CD4-positive, alpha-beta T cell treated with Interleukin-15 for 4 hours (primary cell): ENCODE results near the gene SLITRK2.

Experiments
- DNase-seq: peaks from one replicate; pipeline ENCODE4 v3.0.0-alpha.2; 2020; ENCODE audit warnings: low spot score

Gene SLITRK2, protein sequence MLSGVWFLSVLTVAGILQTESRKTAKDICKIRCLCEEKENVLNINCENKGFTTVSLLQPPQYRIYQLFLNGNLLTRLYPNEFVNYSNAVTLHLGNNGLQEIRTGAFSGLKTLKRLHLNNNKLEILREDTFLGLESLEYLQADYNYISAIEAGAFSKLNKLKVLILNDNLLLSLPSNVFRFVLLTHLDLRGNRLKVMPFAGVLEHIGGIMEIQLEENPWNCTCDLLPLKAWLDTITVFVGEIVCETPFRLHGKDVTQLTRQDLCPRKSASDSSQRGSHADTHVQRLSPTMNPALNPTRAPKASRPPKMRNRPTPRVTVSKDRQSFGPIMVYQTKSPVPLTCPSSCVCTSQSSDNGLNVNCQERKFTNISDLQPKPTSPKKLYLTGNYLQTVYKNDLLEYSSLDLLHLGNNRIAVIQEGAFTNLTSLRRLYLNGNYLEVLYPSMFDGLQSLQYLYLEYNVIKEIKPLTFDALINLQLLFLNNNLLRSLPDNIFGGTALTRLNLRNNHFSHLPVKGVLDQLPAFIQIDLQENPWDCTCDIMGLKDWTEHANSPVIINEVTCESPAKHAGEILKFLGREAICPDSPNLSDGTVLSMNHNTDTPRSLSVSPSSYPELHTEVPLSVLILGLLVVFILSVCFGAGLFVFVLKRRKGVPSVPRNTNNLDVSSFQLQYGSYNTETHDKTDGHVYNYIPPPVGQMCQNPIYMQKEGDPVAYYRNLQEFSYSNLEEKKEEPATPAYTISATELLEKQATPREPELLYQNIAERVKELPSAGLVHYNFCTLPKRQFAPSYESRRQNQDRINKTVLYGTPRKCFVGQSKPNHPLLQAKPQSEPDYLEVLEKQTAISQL

DNA sequence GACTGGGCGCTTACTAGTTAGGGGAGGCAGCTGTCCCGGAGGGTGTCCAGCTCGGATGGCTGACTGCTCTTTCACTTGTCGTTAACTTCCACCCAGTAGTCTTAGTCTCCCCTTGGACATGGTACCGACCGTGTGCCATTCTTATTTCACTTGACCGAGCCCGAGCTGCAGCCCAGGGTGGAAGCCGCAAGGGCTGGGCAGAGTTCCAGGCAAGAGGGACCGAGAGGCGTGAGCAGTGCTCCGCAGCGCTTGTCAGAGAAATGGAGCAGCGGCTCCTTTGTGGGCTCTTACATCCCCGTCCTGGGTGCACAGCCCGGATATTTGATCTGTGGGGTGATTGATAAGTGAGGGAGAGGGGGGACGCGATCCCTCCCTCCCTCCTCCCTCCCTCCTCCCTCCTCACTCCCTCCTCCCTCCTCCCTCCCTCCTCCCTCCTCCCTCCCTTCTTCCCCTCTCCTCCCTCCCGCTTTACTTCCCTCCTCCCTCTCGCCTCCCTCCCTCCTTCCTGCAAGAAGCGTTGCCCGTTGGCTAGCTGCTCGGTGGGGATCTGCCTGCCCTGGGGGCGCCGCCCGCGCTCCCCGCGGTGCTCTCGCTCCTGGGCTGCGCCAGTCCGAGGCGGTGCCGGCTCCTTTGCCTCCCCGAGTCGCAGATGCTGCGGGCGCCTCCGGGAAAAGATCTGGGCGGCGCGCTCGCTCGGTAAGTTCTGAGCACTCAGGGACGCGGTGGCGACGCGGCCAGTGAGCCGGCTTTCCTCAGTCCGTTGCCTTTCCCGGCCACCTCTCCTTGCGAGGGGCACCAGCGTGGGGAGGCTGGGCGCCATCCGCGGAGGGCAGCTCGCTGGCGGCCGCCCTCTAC lies at the start of gene SLITRK2:
TSS of gene SLITRK2 (plus strand) at position 499 of the 855 bp plus-strand sequence. CDS start 4,597 bp downstream, outside the sequence.
- DNase-seq = no peak

DNA sequence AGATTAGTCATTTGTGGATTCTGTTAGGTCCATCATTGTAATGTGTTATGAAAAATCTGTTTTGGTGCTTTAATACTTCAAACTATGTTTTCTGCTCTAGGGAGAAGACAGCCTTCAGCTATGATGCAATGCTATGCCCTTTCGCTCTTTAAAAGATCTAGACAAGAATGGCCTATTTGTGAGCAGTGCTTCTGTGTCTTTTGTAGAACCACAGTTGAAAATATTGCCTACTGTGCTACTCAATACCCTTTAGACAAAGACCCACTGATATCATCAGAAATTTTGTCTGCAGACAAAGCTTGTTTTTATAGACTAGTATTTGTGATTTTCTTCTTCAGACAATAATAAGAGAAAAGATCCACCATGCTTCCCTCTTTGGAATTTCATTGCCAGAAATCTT lies 44.6 kb upstream of the SLITRK2 start:
- no peak for DNase-seq

DNA sequence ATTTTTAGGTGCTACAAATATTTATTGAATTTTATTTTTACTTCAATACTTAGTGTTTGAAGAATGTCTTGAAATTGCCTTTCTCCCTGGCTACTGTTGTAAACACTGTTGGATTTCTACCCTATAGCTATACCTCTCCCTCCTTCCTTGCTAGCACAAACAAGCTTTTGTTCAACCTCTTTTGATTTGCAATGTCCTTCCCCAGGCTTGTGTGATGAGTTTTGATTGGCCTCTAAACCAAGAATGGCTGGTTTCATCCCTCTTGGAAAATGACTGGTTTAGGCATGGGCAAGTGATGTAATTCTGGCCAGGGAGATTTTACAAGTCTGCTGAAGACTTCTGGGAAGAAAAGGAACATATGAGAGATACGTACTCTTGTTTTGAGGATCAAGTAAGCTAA lies 25.3 kb upstream of the SLITRK2 start:
- no peak for DNase-seq

DNA sequence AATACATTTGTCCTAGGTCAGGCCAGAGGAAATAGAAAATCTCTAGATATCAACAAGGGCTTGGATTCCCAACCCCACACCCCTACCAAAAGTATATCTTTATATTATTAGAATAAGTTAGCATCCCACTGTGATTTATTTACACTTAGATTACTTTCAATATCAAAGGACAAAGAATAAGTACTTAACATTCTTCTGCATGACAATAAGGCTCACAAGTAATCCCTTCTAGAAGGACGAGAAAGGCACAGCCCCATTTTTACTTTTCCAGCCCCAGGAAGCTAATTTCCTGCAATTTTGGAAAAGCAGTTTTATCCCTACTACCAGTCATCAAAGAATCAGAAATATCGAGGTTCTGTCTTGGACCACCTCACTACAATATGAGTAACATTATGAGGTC lies 14.1 kb upstream of the SLITRK2 start:
- DNase-seq = no peak

DNA sequence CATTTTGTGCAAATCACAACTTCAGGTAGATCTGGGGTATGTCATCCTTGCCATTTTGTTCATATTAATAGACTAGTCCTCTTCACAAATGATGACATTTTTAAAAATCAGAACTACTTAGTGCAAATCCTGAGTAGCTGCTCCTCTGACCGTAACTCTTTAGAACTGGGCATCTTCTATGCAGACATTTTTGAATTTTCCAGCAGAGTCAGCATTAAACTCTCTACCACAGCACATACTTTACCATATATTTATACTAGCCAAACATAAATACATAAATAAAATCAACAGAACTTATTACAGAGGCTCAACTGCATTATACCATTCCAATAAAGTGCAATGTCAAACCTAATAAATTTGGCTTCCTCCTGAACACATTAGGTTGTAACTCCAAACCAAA lies 4.5 kb upstream of the SLITRK2 start:
- no peak for DNase-seq

DNA sequence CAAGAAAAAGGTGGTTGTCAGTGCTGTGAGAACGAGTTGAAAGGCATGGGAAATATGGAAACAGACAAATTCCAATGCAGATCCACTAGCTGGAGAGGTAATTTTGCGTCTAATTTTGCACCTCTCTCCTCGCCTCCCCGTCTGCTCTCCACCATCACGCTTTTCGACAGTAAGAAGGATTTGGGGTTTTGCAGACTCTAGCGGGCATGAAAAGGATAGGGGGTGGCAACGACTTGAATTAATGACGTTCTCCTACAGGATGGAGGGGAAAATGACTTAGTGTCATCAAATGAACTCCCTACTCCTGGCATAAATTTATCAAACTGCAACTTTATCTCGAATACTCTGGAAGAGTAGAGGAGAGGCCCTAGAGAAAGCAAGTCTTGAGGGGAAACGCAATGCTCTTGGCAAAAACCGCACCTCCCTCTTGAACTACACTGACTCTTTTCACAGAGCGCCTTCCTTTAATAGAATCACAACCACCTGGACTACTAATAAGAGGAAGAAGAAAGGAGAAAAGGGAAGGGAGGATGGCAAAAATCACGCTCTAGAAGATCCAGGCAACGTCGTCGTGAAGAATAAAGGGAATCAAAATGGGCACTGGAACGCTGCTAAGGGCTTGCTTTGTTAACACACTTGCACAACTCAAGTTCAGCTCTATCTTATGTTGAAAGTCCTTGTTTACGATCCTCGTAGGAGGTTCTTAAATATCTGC lies 871 bp upstream of the SLITRK2 start:
- no peak for DNase-seq

DNA sequence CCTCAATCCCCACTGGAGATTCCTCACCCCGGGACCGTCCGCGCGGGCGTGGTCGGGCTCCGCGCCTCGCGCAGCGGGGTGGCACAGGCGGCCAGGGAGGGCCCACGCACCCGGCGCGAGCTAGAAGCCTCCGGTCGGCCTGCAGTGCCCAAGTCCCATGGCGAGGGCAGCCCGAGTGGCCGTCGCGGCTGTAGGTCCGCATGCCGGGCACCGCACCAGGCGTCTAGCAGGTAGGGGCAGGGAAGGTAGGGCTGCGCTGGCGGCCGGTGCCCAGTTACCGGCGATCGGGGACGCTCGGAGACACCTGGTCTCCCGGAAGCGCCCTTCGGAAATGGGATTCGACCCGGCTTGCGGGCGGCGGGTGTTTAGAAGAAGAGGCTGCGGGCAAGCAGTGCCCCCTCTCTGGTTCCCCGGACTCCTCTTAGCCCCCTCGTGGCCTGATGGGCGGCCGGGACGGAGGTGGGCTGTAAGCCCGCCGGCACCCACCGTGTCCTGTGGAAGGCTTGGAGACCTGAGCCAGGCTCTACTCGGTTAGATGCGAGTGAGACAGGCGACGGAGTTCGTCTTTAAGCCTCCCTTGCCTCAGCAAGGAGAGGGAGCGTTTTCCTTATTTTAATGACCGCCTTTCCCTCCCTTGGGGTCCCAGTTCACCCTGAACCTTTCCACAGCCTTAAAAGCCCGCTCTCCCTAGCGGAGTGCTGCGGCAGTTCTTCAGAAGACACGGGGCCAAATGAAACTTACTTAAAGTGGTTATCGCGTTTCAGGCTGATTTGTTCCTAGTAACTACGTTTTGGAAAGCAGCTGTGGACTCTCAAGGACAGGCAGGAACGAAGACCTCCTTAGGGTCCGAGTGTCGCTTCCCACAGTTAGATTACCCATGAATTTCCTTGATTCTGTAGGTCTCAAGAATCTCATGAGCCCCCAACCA lies 821 bp downstream of the SLITRK2 start:
- DNase-seq = no peak

DNA sequence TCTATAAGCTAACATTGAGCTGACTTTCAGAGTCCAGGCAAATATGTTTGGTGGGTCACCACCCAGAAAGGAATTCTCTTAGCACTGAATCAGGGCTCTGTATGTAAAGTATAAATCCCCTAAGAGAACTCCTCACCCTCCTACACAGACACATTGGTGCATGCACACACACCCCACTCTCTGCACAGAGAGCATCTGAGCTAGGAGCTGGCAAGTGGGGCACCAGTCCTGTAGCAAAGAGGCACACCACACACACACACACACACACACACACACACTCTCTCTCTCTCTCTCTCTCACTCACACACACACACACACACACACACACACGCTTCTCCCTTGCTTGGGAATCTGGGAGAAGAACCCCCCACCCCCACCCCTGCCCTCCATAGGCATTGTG lies 3.2 kb downstream of the SLITRK2 start:
- no peak for DNase-seq

DNA sequence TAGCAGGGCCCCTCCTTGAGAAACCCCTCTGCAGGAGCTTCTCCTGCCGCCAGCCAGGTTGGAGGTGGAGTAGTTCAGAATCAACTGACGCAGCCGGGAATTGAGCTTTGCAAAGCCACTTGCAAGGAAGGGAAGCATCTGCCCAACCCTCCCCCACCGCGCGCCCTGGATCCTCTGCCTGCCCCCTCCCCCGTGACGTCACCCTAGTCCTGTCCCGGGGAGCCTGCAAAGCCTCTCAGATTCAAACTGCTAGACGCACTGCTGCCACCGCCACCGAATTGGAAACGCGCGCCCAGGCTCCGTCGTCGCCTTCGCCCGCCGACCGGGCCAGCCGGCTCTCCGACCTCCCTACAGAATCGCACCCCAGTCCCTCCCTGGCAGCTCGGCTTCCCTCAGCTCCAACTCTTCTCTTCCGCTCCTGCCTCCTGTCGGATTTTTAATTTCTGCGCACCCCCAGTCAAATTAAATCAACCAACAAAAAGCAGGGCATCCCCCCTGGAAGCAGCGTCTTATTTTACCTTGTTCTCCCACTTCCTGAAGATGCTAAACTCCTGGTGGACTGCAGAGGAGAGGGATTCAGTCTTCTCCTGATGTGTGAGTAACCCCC lies 3.8 kb downstream of the SLITRK2 start:
- DNase-seq = no peak

DNA sequence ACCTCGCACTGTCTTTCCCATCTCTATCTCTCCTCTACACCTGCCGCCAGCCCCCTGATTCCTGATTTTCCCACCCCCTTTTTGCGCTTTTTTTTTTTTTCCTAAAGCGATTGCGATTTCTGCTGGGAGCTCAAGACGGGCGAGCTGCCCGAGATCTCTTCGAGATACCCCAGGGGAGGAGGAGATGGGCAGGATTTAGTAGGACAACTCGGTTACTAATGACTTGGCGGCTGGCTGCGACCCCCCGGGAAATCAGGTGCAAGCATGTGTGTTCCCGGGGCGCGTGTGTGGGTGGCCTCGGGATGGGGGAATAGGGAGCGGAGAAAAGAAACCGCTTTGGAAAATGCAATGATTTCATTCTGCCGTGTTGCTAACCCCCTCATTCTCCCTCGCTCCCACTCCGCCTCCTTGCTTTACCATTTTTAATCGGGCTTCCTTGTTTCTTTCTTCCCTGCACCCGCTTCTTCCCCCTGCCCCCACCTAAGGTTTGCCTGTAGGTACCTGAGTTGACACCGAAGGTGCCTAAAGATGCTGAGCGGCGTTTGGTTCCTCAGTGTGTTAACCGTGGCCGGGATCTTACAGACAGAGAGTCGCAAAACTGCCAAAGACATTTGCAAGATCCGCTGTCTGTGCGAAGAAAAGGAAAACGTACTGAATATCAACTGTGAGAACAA lies 4.4 kb downstream of the SLITRK2 start:
- DNase-seq = no peak

DNA sequence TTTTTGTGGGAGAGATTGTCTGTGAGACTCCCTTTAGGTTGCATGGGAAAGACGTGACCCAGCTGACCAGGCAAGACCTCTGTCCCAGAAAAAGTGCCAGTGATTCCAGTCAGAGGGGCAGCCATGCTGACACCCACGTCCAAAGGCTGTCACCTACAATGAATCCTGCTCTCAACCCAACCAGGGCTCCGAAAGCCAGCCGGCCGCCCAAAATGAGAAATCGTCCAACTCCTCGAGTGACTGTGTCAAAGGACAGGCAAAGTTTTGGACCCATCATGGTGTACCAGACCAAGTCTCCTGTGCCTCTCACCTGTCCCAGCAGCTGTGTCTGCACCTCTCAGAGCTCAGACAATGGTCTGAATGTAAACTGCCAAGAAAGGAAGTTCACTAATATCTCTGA lies 5.5 kb downstream of the SLITRK2 start:
- DNase-seq = no peak

DNA sequence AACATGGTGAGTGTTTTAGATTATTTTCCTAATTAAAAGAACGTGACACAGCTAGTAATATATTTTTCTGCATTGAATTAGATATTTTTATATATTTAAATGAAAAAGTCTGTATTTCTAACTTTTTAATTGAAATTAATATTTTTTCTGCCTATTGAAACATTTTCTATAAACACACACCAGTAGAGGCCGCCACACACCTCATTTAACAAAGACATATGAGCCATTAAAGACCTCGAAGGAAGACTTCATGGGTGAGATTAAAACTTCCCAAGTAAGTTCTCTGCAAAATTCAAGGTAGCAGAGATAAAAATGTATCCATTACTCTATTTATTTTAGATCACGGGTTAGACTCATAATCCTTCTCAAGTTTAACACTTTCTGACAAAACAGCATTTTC lies 8.3 kb downstream of the SLITRK2 start:
- no peak for DNase-seq

DNA sequence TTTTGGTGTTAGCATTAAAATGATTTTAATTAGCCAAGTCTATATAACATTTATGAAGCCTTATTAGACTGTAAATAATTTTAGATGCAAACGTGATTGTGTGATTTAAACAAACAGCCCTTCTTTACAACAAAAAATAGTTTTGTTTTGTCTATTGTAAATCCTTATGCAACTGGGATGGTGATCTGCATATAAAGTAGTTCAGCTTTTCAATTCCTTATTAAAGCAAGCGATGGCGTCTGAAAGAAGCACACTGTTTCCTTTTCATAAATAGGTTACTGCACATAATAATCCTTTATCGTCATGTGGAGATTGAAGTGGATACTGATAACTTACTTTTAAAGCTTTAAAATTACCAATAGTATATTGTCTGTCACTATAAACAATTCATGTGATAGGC lies 8.8 kb downstream of the SLITRK2 start:
- no peak for DNase-seq

DNA sequence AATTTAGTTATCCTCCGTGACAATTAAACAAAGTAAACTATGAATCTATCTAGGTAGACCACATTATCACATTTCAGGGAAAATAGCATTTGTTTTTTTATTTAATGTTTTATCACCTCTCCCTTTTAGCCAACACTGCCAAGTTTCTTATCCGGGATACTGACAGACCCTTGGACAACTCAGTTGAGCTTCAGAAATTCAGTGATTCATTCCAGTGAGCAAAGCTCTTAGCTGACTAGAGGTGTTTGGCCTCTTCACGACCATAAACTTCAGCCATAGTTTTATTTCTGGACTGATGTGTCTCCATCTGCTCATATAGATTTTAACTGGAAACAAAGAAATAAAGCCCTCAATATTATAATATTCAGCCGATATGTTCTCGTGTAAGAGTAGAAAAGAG lies 15.2 kb downstream of the SLITRK2 start:
- DNase-seq = no peak

DNA sequence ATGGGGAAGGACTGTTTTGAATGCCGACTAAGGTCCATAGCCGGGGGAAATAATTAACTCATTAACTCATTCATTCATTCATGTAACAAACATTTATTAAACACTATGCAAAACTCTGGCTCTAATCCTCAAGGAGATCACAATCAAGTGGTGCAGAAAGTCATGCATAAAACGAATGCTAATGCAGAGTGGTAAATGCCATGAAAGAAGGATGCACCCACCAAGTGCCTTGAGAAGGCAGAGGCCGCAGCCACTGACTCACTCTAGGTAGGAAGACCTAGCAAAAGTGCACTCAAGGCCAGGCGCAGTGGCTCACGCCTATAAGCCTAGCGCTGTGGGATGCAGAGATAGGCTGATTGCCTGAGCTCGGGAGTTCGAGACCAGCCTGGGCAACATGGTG lies 22.9 kb downstream of the SLITRK2 start:
- no peak for DNase-seq

DNA sequence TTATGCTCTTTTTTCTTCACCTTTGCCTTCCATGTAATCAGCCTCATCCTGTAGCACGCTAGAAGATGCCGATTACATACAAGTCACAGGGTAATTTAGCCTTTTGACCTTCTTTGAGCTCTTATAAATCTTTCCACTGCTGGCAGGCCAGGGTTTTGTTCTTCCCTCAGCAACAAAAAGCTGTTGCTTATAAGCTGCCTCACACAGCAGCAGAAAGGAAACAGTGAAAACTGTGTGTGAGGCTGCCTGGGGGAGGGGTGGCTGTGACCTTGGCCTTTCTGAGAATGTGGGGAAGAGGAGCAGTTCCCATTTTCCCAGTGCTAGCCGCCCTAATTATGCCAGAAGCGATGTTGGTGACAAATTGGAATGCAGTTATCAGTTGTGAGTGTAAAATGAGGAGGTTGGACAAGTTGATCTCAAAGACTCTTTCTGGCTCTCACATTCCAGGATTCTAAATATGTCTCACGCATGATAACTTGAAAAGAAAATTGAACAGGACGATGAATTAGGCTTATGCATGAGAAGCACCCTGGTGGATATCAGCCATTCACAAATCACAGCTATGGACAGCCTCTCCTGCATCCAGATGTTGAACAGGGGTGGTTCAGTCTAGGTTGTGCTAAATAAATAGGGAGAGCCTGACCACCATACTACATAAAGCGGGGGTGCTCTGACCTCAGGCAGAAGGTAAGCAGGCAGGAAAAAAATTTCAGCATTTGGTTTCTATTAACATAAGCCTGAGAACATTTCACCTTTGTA lies 25.7 kb downstream of the SLITRK2 start:
- DNase-seq = no peak

DNA sequence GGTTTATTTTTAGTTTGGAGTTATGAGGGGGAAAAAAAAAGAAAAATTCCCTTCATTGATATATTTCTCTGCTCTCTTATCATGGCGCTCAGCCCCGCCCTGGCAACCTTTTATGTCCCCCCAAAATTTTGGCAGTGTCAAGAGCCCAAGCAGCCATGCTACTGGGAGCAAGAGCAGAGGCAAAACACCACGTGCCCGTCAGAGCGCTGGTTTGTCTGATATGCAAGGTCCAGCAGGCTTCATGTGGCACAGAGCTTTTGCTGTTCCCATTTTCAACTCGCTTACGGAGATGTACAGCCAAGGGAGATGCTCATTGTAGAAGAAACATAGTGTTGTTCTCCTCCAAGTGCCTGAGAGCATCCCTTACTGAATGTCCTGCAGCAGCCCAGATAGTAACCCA lies 27.3 kb downstream of the SLITRK2 start:
- DNase-seq = no peak

DNA sequence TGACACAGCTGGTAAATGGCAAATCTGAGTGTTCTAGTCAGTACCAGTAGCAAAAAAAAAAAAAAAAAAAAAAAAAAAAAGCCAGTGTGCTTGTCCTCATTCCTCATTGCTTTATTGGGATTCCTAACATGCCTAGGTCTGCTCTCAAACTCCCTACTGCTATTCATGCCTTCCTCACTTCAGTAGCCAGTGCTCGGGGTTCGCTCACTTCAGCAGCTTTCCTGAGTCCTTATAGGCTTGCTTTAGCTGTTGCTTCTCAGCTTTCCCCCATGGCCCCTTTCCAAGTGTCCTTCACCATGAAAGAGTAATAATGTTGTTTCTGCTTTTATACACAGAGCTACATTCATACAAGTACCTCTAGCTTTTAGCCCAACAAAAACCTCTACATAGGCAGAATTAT lies 30.8 kb downstream of the SLITRK2 start:
- DNase-seq = no peak

DNA sequence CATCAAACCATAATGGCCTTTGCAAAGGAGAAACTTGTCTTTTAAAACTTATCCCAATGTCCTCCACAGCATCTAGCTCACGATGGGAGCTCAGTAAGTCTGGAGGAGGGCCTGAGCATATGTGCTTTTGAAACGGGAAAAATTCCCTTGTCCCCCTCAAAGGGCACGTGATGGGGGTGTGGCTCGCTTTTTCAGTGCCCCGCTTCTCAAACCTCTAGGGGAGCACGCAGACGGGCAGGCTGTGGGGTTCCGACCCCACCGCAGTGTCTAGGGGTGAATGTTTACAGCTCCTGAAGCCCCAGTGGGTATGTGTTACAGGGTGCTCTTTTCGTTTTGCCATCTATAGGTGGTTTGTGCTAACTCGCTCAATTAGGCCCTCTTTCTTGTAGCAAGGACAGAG lies 31.2 kb downstream of the SLITRK2 start:
- DNase-seq = no peak
